H1 (cell line): ENCODE measurements around the gene VMP1. TPM values are rescaled to one million over a fixed set of nuclear protein-coding genes. Genes with fewer than 3 reads are reported as not detected.
A peak's percentile ranks its signal among the peaks of the same experiment; 100 is the strongest.

Experiments used
- CREB1 ChIP-seq: IDR thresholded peaks from 2 replicates; pipeline ENCODE4 v1.6.1; 2012; ENCODE audit warnings: inconsistent platforms
- CTBP2 ChIP-seq: IDR thresholded peaks from 2 replicates; pipeline ENCODE4 v1.7.0; 2011; ENCODE audit warnings: borderline replicate concordance, mild to moderate bottlenecking, moderate library complexity, mixed read lengths, low read length; ENCODE audit not compliant: insufficient read depth, insufficient read length
- CTCF ChIP-seq, 3 experiments: IDR thresholded peaks; 1 replicate in 2 of 3; 2 replicates in 1 of 3; pipeline versions ENCODE4 v1.5.1 to v1.6.1; 2011; ENCODE audit warnings: low read length in 3 of 3, mild to moderate bottlenecking in 3 of 3, inconsistent platforms in 2 of 3, low read depth in 1 of 3, moderate library complexity in 1 of 3; ENCODE audit not compliant: insufficient read depth in 1 of 3; ENCODE audit errors: control extremely low read depth in 1 of 3
- EP300 ChIP-seq, 2 experiments: IDR thresholded peaks; 1 replicate in 1 of 2; 2 replicates in 1 of 2; pipeline ENCODE4 v1.6.1; 2011 to 2012; ENCODE audit warnings: low read depth in 2 of 2, low read length in 2 of 2, mild to moderate bottlenecking in 2 of 2, borderline replicate concordance in 1 of 2, inconsistent platforms in 1 of 2, moderate library complexity in 1 of 2
- HDAC2 ChIP-seq, 2 experiments: fragments of 300-600 bp in 1 of 2; sonication (generic) in 1 of 2; IDR thresholded peaks; 2 replicates each; pipeline ENCODE4 v1.6.1; 2011 to 2012; ENCODE audit warnings: low read depth in 2 of 2, low read length in 2 of 2, mild to moderate bottlenecking in 2 of 2, moderate library complexity in 2 of 2, borderline replicate concordance in 1 of 2, inconsistent platforms in 1 of 2
- KDM1A ChIP-seq: fragments of 200-600, 300-600 bp; sonication (generic); IDR thresholded peaks from 2 replicates; pipeline ENCODE4 v1.7.1; 2016; ENCODE audit warnings: mild to moderate bottlenecking, low read length, borderline replicate concordance
- RAD21 ChIP-seq, 2 experiments: IDR thresholded peaks in 1 of 2; conservative IDR thresholded peaks in 1 of 2; 2 replicates each; pipeline ENCODE4 v1.6.1; 2011; ENCODE audit warnings: low read depth in 2 of 2, low read length in 2 of 2, improper control_type of control experiment in 1 of 2, inconsistent platforms in 1 of 2, mild to moderate bottlenecking in 1 of 2, moderate library complexity in 1 of 2
- RBBP5 ChIP-seq: IDR thresholded peaks from 2 replicates; pipeline ENCODE4 v1.7.1; 2012; ENCODE audit warnings: low read depth, mild to moderate bottlenecking, inconsistent platforms, low read length, moderate library complexity, borderline replicate concordance
- RNF2 ChIP-seq: fragments of 200-900, 300-1000 bp; sonication (generic); IDR thresholded peaks from 2 replicates; pipeline ENCODE4 v1.7.1; 2016; ENCODE audit warnings: borderline replicate concordance, low read depth, mild to moderate bottlenecking, antibody characterized with exemption, low read length; ENCODE audit not compliant: poor library complexity, severe bottlenecking; ENCODE audit errors: missing control alignments
- RXRA ChIP-seq: IDR thresholded peaks from 2 replicates; pipeline ENCODE4 v1.6.1; 2011; ENCODE audit warnings: low read depth, mild to moderate bottlenecking, low read length, moderate library complexity; ENCODE audit not compliant: insufficient read depth
- SP1 ChIP-seq: IDR thresholded peaks from 2 replicates; pipeline ENCODE4 v1.6.1; 2011; ENCODE audit warnings: low read depth, low read length
- TCF12 ChIP-seq: IDR thresholded peaks from 2 replicates; pipeline ENCODE4 v1.6.1; 2011; ENCODE audit warnings: low read depth, mild to moderate bottlenecking, low read length
- USF2 ChIP-seq: IDR thresholded peaks from 2 replicates; pipeline ENCODE4 v1.6.1; 2011; ENCODE audit warnings: low read length, improper control_type of control experiment
- polyA plus RNA-seq, 7 experiments: library from polyadenylated mRNA; depleted of rRNA in 3 of 7; stranded (reverse) in 5 of 7; unstranded in 2 of 7; fragments of >200 nt in 5 of 7; fragments of 200-250 nt in 2 of 7; gene quantifications; 1 replicate in 5 of 7; 2 replicates in 1 of 7; 4 replicates in 1 of 7; pipeline versions ENCODE4 v1.2.1 to v1.2.3, GENCODE V29; 2011 to 2013; ENCODE audit warnings: missing spikeins in 2 of 7, mixed read lengths in 2 of 7
- total RNA-seq: library from RNA; stranded (reverse); fragmentation: NEBNext Ultra II Directional; extraction: Animal tissue kit (Norgen Biotek cat#: 25700); gene quantifications from 2 replicates; pipeline ENCODE4 v1.2.1, GENCODE V29; 2021
- TF ChIP-seq, protein P1 (sequence below): IDR thresholded peaks from 2 replicates; pipeline ENCODE4 v1.6.1; 2012; ENCODE audit warnings: low read length, inconsistent platforms
- TF ChIP-seq, protein P2 (sequence below): IDR thresholded peaks from 2 replicates; pipeline ENCODE4 v1.6.1; 2012; ENCODE audit warnings: inconsistent platforms

The VMP1 gene
- total and polyA plus RNA-seq, 2 of the 8 experiments (the other 6 are each of a cell fraction or from before 2014, with no cell fraction given): 45.0 to 92.7 TPM

GRCh38 chr17:59838052-59838916 is 130.8 kb downstream of the VMP1 start (continued):
- TF ChIP-seq EP300 (IDR thresholded peaks at IDR 0.05; ENCODE audit: borderline replicate concordance in 1 of 2, low read depth in 2 of 2, low read length in 2 of 2) (no peak), CTCF (IDR thresholded peaks at IDR 0.05; ENCODE audit: control extremely low read depth in 1 of 3, insufficient read depth in 1 of 3, low read depth in 1 of 3, low read length in 3 of 3) (no peak), RAD21 (IDR thresholded peaks at IDR 0.05 in 1 of 2, conservative IDR thresholded peaks at IDR 0.05 in 1 of 2; ENCODE audit: low read depth in 2 of 2, low read length in 2 of 2) (no peak), TCF12 (no peak), SP1 (no peak), RBBP5 (no peak), RXRA (no peak), RNF2 (no peak), CREB1 (0 out of 2 replicates have a peak, but pooled peaks have one; percentile 7), KDM1A (no peak), HDAC2 (IDR thresholded peaks at IDR 0.05; ENCODE audit: borderline replicate concordance in 1 of 2, low read depth in 2 of 2, low read length in 2 of 2) (no peak), USF2 (no peak), CTBP2 (no peak)
- TF ChIP-seq, protein P1, sequence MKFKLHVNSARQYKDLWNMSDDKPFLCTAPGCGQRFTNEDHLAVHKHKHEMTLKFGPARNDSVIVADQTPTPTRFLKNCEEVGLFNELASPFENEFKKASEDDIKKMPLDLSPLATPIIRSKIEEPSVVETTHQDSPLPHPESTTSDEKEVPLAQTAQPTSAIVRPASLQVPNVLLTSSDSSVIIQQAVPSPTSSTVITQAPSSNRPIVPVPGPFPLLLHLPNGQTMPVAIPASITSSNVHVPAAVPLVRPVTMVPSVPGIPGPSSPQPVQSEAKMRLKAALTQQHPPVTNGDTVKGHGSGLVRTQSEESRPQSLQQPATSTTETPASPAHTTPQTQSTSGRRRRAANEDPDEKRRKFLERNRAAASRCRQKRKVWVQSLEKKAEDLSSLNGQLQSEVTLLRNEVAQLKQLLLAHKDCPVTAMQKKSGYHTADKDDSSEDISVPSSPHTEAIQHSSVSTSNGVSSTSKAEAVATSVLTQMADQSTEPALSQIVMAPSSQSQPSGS: peak; percentile 12; the same call in 1 of the 2 replicates
- TF ChIP-seq, protein P2, sequence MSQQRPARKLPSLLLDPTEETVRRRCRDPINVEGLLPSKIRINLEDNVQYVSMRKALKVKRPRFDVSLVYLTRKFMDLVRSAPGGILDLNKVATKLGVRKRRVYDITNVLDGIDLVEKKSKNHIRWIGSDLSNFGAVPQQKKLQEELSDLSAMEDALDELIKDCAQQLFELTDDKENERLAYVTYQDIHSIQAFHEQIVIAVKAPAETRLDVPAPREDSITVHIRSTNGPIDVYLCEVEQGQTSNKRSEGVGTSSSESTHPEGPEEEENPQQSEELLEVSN: no peak
